Ascending aorta (tissue), 2 donors: ENCODE data around the gene DHRS1. TPM values are rescaled to one million over a fixed set of nuclear protein-coding genes. Genes with fewer than 3 reads are reported as not detected.

Experiments used
- DNase-seq, 2 donors: peaks; one replicate each; pipeline ENCODE4 v3.0.0-alpha.2; 2019; ENCODE audit warnings: low spot score in 2 of 2
- H3K27ac ChIP-seq, 2 donors: fragments of 200-600 bp; sonication (generic); one replicate each; pipeline ENCODE4 v1.5.1; 2016 to 2017; ENCODE audit warnings: mild to moderate bottlenecking in 1 of 2
- H3K27me3 ChIP-seq: fragments of 200-600 bp; sonication (generic); one replicate; pipeline ENCODE4 v1.5.1; 2017
- H3K36me3 ChIP-seq, 2 donors: fragments of 200-600 bp; sonication (generic); one replicate each; pipeline ENCODE4 v1.5.1; 2016
- H3K4me1 ChIP-seq, 2 donors: fragments of 200-600 bp; sonication (generic); one replicate each; pipeline ENCODE4 v1.5.1; 2016 to 2017; ENCODE audit warnings: mild to moderate bottlenecking in 1 of 2
- H3K4me3 ChIP-seq, 2 donors: fragments of 200-600 bp; sonication (generic); one replicate each; pipeline ENCODE4 v1.5.1; 2016 to 2017; ENCODE audit warnings: mild to moderate bottlenecking in 1 of 2
- H3K9me3 ChIP-seq, 2 donors: fragments of 200-600 bp; sonication (generic); one replicate each; pipeline ENCODE4 v1.5.1; 2016
- CTCF ChIP-seq, 3 experiments: fragments of 200-600 bp in 2 of 3; fragments of 450-650 bp in 1 of 3; sonication (generic) in 2 of 3; IDR thresholded peaks; one replicate each; pipeline ENCODE4 v1.5.1; 2016 to 2019; ENCODE audit warnings: antibody characterized with exemption in 3 of 3, mild to moderate bottlenecking in 1 of 3, moderate library complexity in 1 of 3
- intact Hi-C: fragments of 100-400 bp; cut with DNase I; formaldehyde crosslinking; loops from one replicate; pipeline ENCODE4 v1.15.1; 2023
- total RNA-seq: library from RNA; depleted of rRNA; stranded (reverse); fragments of >200 nt; gene quantifications from one replicate; pipeline ENCODE4 v1.1.0, GENCODE V29; 2016

Gene DHRS1
- total RNA-seq, 1 donor from 2014 or later = 100 TPM

GRCh38 chr14:24260026-24260779 is 39.4 kb downstream of the DHRS1 start:
- H3K4me1 ChIP-seq = no peaks in the 10 kb centered on the region
- H3K4me3 ChIP-seq = no peak overlapping the region
- no peak for DNase-seq
- H3K27ac ChIP-seq = no peak overlapping the region
- intact Hi-C loops = no loop called here
- H3K36me3 ChIP-seq = no peaks in the 10 kb centered on the region
- H3K27me3 ChIP-seq = no peaks in the 10 kb centered on the region
- H3K9me3 ChIP-seq = no peaks in the 10 kb centered on the region
- no peak for TF ChIP-seq CTCF (IDR thresholded peaks at IDR 0.05)

GRCh38 chr14:24259282-24260025 is 40.1 kb downstream of the DHRS1 start:
- no peak overlapping the region for H3K27ac ChIP-seq
- no peak overlapping the region for H3K4me3 ChIP-seq
- TF ChIP-seq CTCF (IDR thresholded peaks at IDR 0.05) = no peak
- no peaks in the 10 kb centered on the region for H3K27me3 ChIP-seq
- DNase-seq = no peak
- H3K36me3 ChIP-seq = no peaks in the 10 kb centered on the region
- intact Hi-C loops = no loop called here
- no peaks in the 10 kb centered on the region for H3K4me1 ChIP-seq
- no peaks in the 10 kb centered on the region for H3K9me3 ChIP-seq

- Histone ChIP-seq H3K4me3 (no peak overlapping the region), H3K4me1 (no peaks in the 10 kb centered on the region), H3K27ac (no peak overlapping the region), H3K27me3 (no peaks in the 10 kb centered on the region), H3K36me3 (no peaks in the 10 kb centered on the region), H3K9me3 (no peaks in the 10 kb centered on the region)
- TF ChIP-seq CTCF (IDR thresholded peaks at IDR 0.05) = no peak
- intact Hi-C loops = no loop called here
- no peak for DNase-seq
Measured at GRCh38 chr14:24258548-24259265, 40.9 kb downstream of the DHRS1 start.

- H3K4me1 ChIP-seq = no peaks in the 10 kb centered on the region
- intact Hi-C loops = no loop called here
- H3K9me3 ChIP-seq = no peaks in the 10 kb centered on the region
- H3K27ac ChIP-seq = no peak overlapping the region
- no peaks in the 10 kb centered on the region for H3K36me3 ChIP-seq
- no peaks in the 10 kb centered on the region for H3K27me3 ChIP-seq
- no peak for DNase-seq
- no peak overlapping the region for H3K4me3 ChIP-seq
- TF ChIP-seq CTCF (IDR thresholded peaks at IDR 0.05) = no peak
Measured at GRCh38 chr14:24258119-24258518, 41.5 kb downstream of the DHRS1 start.

GRCh38 chr14:24256960-24257359 is 42.6 kb downstream of the DHRS1 start:
- Histone ChIP-seq H3K9me3 (no peaks in the 10 kb centered on the region), H3K4me1 (no peaks in the 10 kb centered on the region), H3K36me3 (no peaks in the 10 kb centered on the region), H3K27me3 (no peaks in the 10 kb centered on the region), H3K27ac (no peak overlapping the region), H3K4me3 (no peak overlapping the region)
- DNase-seq = no peak
- intact Hi-C loops = no loop called here
- no peak for TF ChIP-seq CTCF (IDR thresholded peaks at IDR 0.05)
